Stomach (tissue), 4 donors: ENCODE measurements around the gene RNASEH1.

Source experiments
- CTCF ChIP-seq, 7 experiments: fragments of 450-650 bp in 4 of 7; fragments of 200-600 bp in 3 of 7; sonication (generic) in 3 of 7; IDR thresholded peaks; one replicate each; pipeline ENCODE4 v1.5.1; 2016 to 2019; ENCODE audit warnings: antibody characterized with exemption in 7 of 7, control low read depth in 2 of 7, mild to moderate bottlenecking in 1 of 7
- EP300 ChIP-seq: sonication (generic); formaldehyde crosslinking; IDR thresholded peaks from one replicate; pipeline ENCODE4 v1.6.1; 2017; ENCODE audit warnings: antibody characterized with exemption
- POLR2AphosphoS5 ChIP-seq, 3 donors: sonication (generic); formaldehyde crosslinking; IDR thresholded peaks; one replicate each; pipeline ENCODE4 v1.6.1; 2016; ENCODE audit warnings: antibody characterized with exemption in 3 of 3

DNA sequence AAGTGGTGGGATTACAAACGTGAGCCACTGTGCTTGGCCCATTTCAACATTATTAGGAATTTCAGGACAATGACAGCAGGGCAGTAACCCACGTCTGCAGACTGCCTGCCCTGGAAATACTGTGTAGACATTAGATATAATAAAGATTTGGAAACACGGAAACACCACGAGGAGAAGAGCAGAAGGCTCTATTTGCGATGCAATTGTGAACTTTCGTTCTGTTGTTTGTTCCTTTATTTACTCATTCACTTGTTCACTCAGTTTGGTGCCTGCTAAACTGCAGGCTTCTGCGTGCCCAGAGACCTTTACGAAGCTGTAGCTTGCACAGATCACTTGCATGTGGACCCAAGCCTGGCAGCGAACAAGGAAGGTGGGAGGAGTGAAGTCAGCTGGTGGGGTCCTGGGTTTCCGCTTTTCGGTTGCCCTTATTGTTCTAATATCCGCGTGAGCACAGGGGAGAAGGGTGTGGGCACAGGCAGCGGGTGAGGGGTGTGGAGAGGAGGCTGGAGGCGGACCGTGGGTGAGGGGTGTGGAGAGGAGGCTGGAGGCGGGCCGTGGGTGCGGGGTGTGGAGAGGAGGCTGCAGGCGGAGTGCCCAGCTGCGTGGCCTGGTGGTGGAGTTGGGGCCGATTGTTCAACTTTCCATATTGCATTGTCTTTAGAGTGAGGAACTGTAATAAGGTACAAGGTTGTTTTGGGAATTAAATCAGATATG lies 40.2 kb upstream of the RNASEH1 start:
- TF ChIP-seq EP300: no peak
- no peak for TF ChIP-seq CTCF (IDR thresholded peaks at IDR 0.05)
- no peak for TF ChIP-seq POLR2AphosphoS5 (IDR thresholded peaks at IDR 0.05)
